KMS-11 (cell line): ENCODE data around the gene TNFRSF21.

Experiments used
- H2AFZ ChIP-seq: fragments of 200-600 bp; sonication (generic); 2 replicates; pipeline ENCODE4 v1.6.1; 2016; ENCODE audit warnings: antibody characterized with exemption, mixed run types, low read depth
- H3K27ac ChIP-seq: fragments of 200-600 bp; sonication (generic); 2 replicates; pipeline ENCODE4 v1.6.1; 2016; ENCODE audit warnings: mild to moderate bottlenecking, mixed run types
- H3K27me3 ChIP-seq: fragments of 200-600 bp; sonication (generic); 2 replicates; pipeline ENCODE4 v1.6.1; 2017; ENCODE audit warnings: mild to moderate bottlenecking, low read depth, mixed run types, moderate library complexity; ENCODE audit not compliant: insufficient read depth
- H3K36me3 ChIP-seq: fragments of 200-600 bp; sonication (generic); 2 replicates; pipeline ENCODE4 v1.6.1; 2017; ENCODE audit warnings: mild to moderate bottlenecking, mixed run types; ENCODE audit not compliant: insufficient read depth
- H3K4me1 ChIP-seq: fragments of 200-600 bp; sonication (generic); 2 replicates; pipeline ENCODE4 v1.6.1; 2016; ENCODE audit warnings: mild to moderate bottlenecking, low read depth, mixed run types; ENCODE audit not compliant: poor library complexity, severe bottlenecking
- H3K4me2 ChIP-seq: fragments of 200-600 bp; sonication (generic); 2 replicates; pipeline ENCODE4 v1.7.0; 2016; ENCODE audit warnings: mild to moderate bottlenecking, mixed run types
- H3K4me3 ChIP-seq: fragments of 200-600 bp; sonication (generic); IDR thresholded peaks from 2 replicates; pipeline ENCODE4 v1.6.1; 2017; ENCODE audit warnings: low read depth, low read length, mixed read lengths; ENCODE audit not compliant: insufficient read depth
- H3K79me2 ChIP-seq: fragments of 200-600 bp; sonication (generic); 2 replicates; pipeline ENCODE4 v1.6.1; 2016; ENCODE audit warnings: low read depth, mixed run types; ENCODE audit not compliant: insufficient read depth
- H3K9ac ChIP-seq: fragments of 200-600 bp; sonication (generic); 2 replicates; pipeline ENCODE4 v1.6.1; 2016; ENCODE audit warnings: mild to moderate bottlenecking, mixed run types
- H4K20me1 ChIP-seq: fragments of 200-600 bp; sonication (generic); 2 replicates; pipeline ENCODE4 v1.6.1; 2016; ENCODE audit warnings: mild to moderate bottlenecking, mixed run types; ENCODE audit not compliant: insufficient read depth
- TF ChIP-seq, protein P1 (sequence below): fragments of 200-600 bp; sonication (generic); conservative IDR thresholded peaks from 2 replicates; pipeline ENCODE4 v1.6.1; 2017; ENCODE audit warnings: low read depth, mild to moderate bottlenecking, antibody characterized with exemption, low read length, moderate library complexity, mixed read lengths

TNFRSF21 gene

DNA sequence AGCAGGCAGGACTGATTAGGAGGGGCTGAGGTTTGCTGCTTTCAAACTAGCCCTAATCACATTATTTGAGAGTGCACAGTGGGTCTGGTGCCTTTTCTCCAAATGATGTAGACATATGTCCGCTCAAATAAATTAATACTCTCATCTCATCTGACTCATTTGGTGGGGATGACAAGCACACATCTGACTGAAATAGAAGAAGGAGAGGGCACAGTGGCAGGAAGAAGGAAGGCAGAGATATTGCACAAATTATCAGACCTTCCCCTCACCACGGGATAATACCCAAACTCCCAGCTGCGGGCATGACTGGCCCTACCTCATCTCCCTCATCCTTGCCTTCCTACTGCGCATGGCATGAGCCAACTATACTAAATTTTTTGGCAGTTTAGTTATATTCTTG, 33.9 kb upstream of the TNFRSF21 start:
- Histone ChIP-seq H3K4me2 (no peak overlapping the region), H4K20me1 (no peaks in the 10 kb centered on the region), H3K27me3 (no peaks in the 10 kb centered on the region), H3K4me1 (no peaks in the 10 kb centered on the region), H3K79me2 (no peaks in the 10 kb centered on the region), H3K9ac (no peak overlapping the region), H3K36me3 (no peaks in the 10 kb centered on the region), H3K27ac (no peak overlapping the region), H2AFZ (no peak overlapping the region), H3K4me3 (no peak overlapping the region)
- TF ChIP-seq, protein P1, sequence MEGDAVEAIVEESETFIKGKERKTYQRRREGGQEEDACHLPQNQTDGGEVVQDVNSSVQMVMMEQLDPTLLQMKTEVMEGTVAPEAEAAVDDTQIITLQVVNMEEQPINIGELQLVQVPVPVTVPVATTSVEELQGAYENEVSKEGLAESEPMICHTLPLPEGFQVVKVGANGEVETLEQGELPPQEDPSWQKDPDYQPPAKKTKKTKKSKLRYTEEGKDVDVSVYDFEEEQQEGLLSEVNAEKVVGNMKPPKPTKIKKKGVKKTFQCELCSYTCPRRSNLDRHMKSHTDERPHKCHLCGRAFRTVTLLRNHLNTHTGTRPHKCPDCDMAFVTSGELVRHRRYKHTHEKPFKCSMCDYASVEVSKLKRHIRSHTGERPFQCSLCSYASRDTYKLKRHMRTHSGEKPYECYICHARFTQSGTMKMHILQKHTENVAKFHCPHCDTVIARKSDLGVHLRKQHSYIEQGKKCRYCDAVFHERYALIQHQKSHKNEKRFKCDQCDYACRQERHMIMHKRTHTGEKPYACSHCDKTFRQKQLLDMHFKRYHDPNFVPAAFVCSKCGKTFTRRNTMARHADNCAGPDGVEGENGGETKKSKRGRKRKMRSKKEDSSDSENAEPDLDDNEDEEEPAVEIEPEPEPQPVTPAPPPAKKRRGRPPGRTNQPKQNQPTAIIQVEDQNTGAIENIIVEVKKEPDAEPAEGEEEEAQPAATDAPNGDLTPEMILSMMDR: no peak

DNA sequence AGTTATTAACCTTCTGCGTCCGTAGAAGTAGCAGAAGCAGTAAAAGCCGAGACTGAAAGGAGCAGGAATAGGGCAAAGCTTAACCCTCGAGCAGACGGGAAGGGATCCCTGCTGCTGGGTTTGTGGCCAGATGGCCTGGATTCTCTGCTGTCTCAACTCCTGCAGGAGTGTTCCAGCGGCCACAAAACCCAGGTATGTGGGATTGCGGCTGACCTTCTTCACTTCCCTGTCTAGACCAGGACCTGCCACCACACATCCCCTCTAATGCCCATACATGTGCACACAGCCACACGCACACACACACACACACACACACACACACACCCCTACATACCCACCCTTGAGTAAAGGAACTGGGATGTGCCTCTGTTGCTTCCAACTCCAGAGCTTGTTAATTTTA, 33.1 kb upstream of the TNFRSF21 start:
- no peaks in the 10 kb centered on the region for H3K36me3 ChIP-seq
- H3K9ac ChIP-seq: no peak overlapping the region
- no peaks in the 10 kb centered on the region for H3K4me1 ChIP-seq
- H3K79me2 ChIP-seq: no peaks in the 10 kb centered on the region
- H4K20me1 ChIP-seq: no peaks in the 10 kb centered on the region
- no peak overlapping the region for H2AFZ ChIP-seq
- TF ChIP-seq, protein P1: no peak
- no peak overlapping the region for H3K27ac ChIP-seq
- H3K4me2 ChIP-seq: no peak overlapping the region
- H3K27me3 ChIP-seq: no peaks in the 10 kb centered on the region
- H3K4me3 ChIP-seq: no peak overlapping the region

DNA sequence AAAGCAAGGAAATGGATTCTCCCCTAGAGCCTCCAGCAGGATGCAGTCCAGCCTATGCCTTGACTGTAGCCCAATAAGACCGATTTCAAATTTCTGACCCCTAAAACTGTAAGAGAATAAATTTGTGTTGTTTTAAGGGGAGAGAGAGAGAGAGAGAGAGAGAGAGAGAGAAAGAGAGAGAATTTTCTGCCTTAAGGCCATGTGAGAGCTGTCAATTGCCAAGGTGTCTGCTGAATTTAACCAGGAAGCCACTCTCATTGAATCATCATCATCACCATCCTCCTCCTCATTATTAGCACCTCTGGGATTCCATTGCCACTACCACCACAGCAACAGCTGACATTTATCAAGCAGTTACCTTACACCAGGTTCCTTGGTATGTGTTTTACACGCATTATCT, 27.8 kb upstream of the TNFRSF21 start:
- Histone ChIP-seq H3K36me3 (no peaks in the 10 kb centered on the region), H3K4me1 (no peaks in the 10 kb centered on the region), H3K27me3 (no peaks in the 10 kb centered on the region), H3K27ac (no peak overlapping the region), H4K20me1 (no peaks in the 10 kb centered on the region), H3K4me3 (no peak overlapping the region), H2AFZ (no peak overlapping the region), H3K79me2 (no peaks in the 10 kb centered on the region), H3K9ac (no peak overlapping the region), H3K4me2 (no peak overlapping the region)
- TF ChIP-seq, protein P1: no peak

DNA sequence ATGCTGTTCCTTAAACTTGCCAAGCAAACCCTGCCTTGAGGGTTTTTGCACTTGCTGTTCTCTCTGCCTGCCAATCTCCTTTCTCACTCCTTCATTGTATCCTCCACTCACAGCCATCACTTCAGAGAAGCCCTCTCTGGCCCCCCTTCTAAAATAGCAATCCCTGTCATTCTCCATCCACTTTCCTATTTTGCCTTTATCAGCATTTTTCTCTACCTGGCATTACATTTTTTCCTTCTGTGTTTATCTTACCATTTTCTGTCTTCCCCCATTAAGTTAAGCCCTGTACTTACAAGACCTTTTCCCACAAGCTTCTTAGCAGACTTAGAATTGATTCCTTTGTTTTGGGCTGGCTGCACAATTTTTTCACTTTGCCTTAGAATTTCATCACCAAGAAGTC, 26.6 kb upstream of the TNFRSF21 start:
- Histone ChIP-seq H4K20me1 (no peaks in the 10 kb centered on the region), H3K9ac (no peak overlapping the region), H3K4me2 (no peak overlapping the region), H3K79me2 (no peaks in the 10 kb centered on the region), H3K4me3 (no peak overlapping the region), H3K36me3 (no peaks in the 10 kb centered on the region), H2AFZ (no peak overlapping the region), H3K27me3 (no peaks in the 10 kb centered on the region), H3K4me1 (no peaks in the 10 kb centered on the region), H3K27ac (no peak overlapping the region)
- TF ChIP-seq, protein P1: no peak

DNA sequence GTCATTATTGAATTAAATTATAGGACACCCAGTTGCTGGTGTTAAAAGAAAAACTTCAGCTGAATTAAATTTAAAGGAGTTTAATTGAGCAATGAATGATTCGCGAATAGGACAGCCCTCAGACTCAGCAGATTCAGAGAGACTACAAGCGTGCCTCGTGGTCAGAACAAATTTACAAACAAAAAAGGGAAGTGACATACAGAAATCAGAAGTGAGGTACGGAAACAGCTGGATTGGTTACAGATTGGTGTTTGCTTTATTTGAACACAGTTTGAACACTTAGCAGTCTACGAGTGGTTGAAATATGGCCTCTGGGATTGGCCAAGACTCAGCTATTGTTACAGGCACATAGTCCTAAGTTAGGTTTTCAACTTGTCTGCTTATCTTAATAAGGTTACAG, 25.8 kb upstream of the TNFRSF21 start:
- Histone ChIP-seq H3K79me2 (no peaks in the 10 kb centered on the region), H3K9ac (no peak overlapping the region), H4K20me1 (no peaks in the 10 kb centered on the region), H3K4me2 (no peak overlapping the region), H3K27me3 (no peaks in the 10 kb centered on the region), H3K4me3 (no peak overlapping the region), H3K4me1 (no peaks in the 10 kb centered on the region), H3K27ac (no peak overlapping the region), H2AFZ (no peak overlapping the region), H3K36me3 (no peaks in the 10 kb centered on the region)
- TF ChIP-seq, protein P1: no peak
